Measurements from ENCODE around the gene RBPJL.

DNA sequence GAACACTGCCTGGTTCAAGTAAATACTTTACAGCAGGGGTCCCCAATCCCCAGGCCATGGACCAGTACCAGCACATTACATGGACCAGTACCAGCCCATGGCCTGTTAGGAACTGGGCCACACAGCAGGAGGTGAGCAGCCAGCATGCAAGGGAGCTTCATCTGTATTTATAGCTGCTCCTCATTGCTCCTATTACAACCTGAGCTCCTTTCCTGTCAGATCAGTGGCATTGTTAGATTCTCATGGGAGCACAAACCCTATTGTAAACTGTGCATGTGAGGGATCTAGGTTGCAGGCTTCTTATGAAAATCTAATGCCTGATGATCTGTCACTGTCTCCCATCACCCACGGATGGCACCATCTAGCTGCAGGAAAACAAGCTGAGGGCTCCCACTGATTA is 12.0 kb upstream of the RBPJL start:
- TF ChIP-seq POLR2AphosphoS5 (IDR thresholded peaks at IDR 0.05) (no peak), POLR2A (IDR thresholded peaks at IDR 0.05) (no peak)
